ENCODE measurements around the gene FAM149B1.

Gene FAM149B1

DNA sequence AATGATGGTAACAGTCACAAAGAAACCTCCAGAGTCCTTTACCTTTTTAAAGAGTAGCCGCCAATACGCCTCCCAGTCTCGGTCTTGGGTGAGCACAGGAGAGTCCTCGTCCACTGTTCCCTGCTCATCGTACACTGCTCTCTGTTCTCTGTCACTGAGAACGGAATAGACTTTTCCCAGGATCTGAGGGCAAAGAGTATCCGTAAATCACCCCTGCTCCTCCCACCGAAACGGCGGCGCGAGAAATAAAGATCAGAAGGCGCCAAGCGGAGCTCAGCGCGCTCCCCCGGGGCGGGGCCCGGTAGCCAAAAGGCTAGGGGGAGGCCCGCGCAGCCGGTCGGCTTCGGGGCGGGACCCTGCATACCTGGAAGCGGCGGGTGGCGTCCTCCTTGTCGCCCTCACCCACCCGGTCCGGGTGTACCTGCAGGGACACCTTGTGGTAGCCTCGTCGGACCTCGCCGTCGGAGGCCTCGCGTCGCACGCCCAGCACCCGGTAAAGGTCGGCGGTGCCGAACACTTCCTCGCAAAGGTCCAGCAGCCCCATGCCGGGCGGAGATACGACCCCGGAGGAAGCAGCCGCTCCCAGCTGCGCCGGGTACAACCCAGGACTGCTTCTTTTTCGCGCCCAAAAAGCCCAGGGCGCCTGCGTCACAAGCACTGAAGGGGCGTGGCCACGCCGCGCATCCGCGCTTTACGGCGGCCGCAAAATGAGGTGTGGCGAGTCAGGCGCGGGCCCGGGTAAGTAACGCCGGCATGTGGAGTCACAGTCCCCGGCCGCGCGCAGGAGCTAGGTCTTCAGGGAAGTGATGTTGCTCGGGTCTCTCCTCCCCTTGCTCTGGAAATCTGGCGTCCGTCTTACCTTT is 79.0 kb downstream of the FAM149B1 start, which contains the start of gene DNAJC9:
DNAJC9 (minus strand) TSS at position 610 of the 863 bp plus-strand sequence; CDS start at position 544, 66 bp downstream.
- TF ChIP-seq, protein P1, sequence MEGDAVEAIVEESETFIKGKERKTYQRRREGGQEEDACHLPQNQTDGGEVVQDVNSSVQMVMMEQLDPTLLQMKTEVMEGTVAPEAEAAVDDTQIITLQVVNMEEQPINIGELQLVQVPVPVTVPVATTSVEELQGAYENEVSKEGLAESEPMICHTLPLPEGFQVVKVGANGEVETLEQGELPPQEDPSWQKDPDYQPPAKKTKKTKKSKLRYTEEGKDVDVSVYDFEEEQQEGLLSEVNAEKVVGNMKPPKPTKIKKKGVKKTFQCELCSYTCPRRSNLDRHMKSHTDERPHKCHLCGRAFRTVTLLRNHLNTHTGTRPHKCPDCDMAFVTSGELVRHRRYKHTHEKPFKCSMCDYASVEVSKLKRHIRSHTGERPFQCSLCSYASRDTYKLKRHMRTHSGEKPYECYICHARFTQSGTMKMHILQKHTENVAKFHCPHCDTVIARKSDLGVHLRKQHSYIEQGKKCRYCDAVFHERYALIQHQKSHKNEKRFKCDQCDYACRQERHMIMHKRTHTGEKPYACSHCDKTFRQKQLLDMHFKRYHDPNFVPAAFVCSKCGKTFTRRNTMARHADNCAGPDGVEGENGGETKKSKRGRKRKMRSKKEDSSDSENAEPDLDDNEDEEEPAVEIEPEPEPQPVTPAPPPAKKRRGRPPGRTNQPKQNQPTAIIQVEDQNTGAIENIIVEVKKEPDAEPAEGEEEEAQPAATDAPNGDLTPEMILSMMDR (IDR thresholded peaks at IDR 0.05; ENCODE audit: poor library complexity, severe bottlenecking): no peak
- no peaks in the 10 kb centered on the region for H3K27me3 ChIP-seq (ENCODE audit: insufficient read depth, poor library complexity, severe bottlenecking)
- H3K4me3 ChIP-seq (ENCODE audit: severe bottlenecking): peak within 1 kb of the TSS; percentile 63
- peaks cover 85% of the 10 kb centered on the region for H3K36me3 ChIP-seq (ENCODE audit: low read depth)
- peak within 1 kb of the TSS; percentile 80 for H3K27ac ChIP-seq (ENCODE audit: poor library complexity, severe bottlenecking)
- H3K4me1 ChIP-seq (ENCODE audit: insufficient read depth, poor library complexity, severe bottlenecking): peaks cover 13% of the 10 kb centered on the region
- peak; percentile 87 for ATAC-seq (ENCODE audit: low read depth)
- peak; percentile 93 for DNase-seq (ENCODE audit: low spot score)
- H3K9me3 ChIP-seq (ENCODE audit: severe bottlenecking): no peaks in the 10 kb centered on the region

DNA sequence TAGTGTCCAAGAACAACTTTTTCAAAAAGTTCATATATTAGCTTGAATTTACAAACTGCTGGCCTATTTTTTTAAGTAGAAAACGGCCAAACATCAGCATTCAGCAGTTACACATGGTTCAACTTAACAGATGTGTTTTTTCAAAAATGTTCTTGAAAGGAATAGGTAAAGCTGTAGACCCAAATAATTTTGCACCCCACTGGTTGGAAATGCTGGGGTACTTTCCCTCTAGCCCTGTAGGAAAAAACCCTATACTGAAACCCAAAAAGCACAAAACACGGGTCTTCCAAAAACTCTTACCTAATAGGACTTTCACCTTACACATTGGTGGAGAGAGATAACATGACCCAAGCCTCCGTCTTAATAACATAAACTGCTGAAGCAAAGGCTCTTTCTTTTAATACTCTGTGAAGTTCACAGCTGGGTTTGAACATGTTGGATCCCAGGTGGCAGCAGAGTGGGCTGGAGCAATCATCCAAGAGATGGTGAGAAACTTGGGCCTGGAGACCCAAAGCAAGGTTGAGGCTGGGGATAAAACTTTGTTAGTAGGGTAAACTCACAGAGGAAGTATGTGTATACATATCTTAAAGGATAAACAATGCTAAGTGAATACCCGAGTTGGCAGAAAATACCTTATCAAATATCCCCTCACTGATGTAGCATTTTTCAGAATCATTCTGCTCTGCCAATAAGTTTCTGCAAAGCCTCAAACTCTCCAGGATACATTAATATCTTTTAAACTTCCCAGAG is 79.8 kb downstream of the FAM149B1 start:
- TF ChIP-seq, protein P1 (IDR thresholded peaks at IDR 0.05; ENCODE audit: poor library complexity, severe bottlenecking): no peak
- Histone ChIP-seq H3K9me3 (ENCODE audit: severe bottlenecking) (no peaks in the 10 kb centered on the region), H3K36me3 (ENCODE audit: low read depth) (peaks cover 79% of the 10 kb centered on the region), H3K4me1 (ENCODE audit: insufficient read depth, poor library complexity, severe bottlenecking) (peaks cover 13% of the 10 kb centered on the region), H3K4me3 (ENCODE audit: severe bottlenecking) (peak overlapping the region; percentile 63), H3K27ac (ENCODE audit: poor library complexity, severe bottlenecking) (peak overlapping the region; percentile 80), H3K27me3 (ENCODE audit: insufficient read depth, poor library complexity, severe bottlenecking) (no peaks in the 10 kb centered on the region)
- ATAC-seq (ENCODE audit: low read depth) (no peak), DNase-seq (ENCODE audit: low spot score) (no peak)

DNA sequence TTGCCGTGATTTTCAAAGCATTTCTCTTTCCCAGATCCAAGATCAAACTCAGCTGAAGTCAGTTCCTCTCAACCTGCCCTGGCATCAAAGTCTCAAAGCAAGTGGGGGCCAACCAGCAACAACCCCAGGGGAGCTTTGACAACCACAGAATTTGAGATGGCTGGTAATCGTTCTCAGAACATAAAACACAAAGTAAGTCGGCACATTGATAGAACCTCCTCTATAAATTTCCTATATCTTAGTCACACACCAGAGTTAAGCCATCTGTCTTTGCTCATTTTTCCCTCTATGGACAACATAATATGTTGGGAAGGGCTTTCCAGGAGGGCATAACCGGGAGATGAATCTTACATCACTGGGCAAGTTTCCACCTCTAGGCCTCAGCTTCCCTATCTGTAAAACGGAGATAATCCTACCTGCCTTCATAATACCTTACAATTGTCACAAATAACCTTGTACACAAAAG is 80.4 kb downstream of the FAM149B1 start:
- DNase-seq (ENCODE audit: low spot score) (no peak), ATAC-seq (ENCODE audit: low read depth) (no peak)
- Histone ChIP-seq H3K4me3 (ENCODE audit: severe bottlenecking) (no peak overlapping the region), H3K27me3 (ENCODE audit: insufficient read depth, poor library complexity, severe bottlenecking) (no peaks in the 10 kb centered on the region), H3K9me3 (ENCODE audit: severe bottlenecking) (no peaks in the 10 kb centered on the region), H3K36me3 (ENCODE audit: low read depth) (peaks cover 73% of the 10 kb centered on the region), H3K4me1 (ENCODE audit: insufficient read depth, poor library complexity, severe bottlenecking) (peaks cover 13% of the 10 kb centered on the region), H3K27ac (ENCODE audit: poor library complexity, severe bottlenecking) (peak overlapping the region; percentile 80)
- TF ChIP-seq, protein P1 (IDR thresholded peaks at IDR 0.05; ENCODE audit: poor library complexity, severe bottlenecking): no peak

DNA sequence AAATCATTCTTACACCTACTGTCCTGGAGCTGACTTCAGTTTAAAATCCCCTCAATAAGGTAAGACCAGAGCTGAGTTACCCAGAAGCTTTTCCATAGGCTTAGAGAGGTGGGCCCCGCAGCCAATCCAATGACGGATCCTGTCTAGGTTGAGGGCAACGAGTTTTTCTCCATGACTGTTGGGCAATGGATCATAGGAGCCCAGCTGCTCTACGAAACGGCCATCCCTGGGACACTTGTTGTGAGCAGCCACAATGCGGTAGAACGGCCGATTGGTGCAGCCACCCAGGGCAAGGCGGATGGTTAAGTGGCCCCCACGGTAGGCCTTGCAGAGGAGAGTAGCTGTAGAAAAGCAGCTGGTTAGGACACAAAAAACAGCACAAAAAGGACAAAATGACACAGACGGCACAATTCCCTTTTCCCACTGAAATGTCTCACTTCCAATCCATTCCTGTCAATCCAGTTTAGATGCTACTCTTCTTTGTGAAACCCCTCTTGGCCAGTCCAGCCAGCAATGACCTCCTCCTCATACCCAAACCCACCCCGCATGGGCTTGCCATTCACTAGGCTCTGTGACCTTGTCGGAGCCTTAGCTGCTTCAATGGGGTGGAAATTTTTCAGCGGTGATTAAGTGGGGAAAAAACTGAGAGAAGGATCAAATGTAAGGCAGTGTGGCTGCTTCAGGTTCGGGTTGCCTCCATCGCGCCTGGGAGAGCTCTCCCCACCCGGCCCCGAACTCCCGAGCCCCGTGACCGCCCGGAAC is 83.9 kb downstream of the FAM149B1 start:
- H3K27ac ChIP-seq (ENCODE audit: poor library complexity, severe bottlenecking): peak overlapping the region; percentile 77
- TF ChIP-seq, protein P1 (IDR thresholded peaks at IDR 0.05; ENCODE audit: poor library complexity, severe bottlenecking): no peak
- ATAC-seq (ENCODE audit: low read depth) (peak; percentile 69; the same call in 2 of the 3 replicates), DNase-seq (ENCODE audit: low spot score) (no peak)
- peak overlapping the region; percentile 84 for H3K4me3 ChIP-seq (ENCODE audit: severe bottlenecking)
- H3K36me3 ChIP-seq (ENCODE audit: low read depth): peaks cover 51% of the 10 kb centered on the region
- H3K27me3 ChIP-seq (ENCODE audit: insufficient read depth, poor library complexity, severe bottlenecking): no peaks in the 10 kb centered on the region
- H3K4me1 ChIP-seq (ENCODE audit: insufficient read depth, poor library complexity, severe bottlenecking): peaks cover 13% of the 10 kb centered on the region
- no peaks in the 10 kb centered on the region for H3K9me3 ChIP-seq (ENCODE audit: severe bottlenecking)

Data from RWPE2 (cell line).